Measurements from ENCODE around the gene PLD6.
"Not testable (repeated sequence)": the region's sequence is repeated elsewhere in the genome, so short reads cannot be mapped to it uniquely, and the experiment has no call there.

The PLD6 gene

GRCh38 chr17:17176341-17176740 is 29.8 kb downstream of the PLD6 start:
- DNase-seq (ENCODE audit: low read depth), result no peak

GRCh38 chr17:17175917-17176316 is 30.2 kb downstream of the PLD6 start:
- DNase-seq (ENCODE audit: low read depth), result no peak

DNA sequence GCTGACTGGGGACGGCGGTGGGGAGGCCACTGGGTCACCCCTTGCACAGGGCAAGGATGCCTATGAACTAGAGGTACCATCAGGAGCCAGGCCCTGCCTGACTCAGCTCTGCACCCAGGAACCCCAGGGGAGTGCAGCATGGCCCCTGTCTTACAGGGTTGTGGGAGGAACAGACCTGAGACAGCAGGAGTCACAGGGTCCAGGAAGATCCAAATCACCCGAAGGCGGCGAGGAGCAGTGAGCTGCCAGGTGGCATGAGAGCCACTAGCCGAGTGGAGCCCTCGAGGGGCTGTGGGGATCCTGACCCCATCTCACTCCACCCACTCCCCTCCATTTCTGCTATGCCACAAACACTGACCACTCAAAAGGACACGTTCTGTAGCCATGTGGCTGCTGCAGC is 30.8 kb downstream of the PLD6 start:
- no peak for DNase-seq (ENCODE audit: low read depth)

GRCh38 chr17:17173921-17174320 is 32.2 kb downstream of the PLD6 start:
- no peak for DNase-seq (ENCODE audit: low read depth)

- DNase-seq (ENCODE audit: low read depth), result no peak
Measured at GRCh38 chr17:17172990-17173389, 33.1 kb downstream of the PLD6 start.

DNA sequence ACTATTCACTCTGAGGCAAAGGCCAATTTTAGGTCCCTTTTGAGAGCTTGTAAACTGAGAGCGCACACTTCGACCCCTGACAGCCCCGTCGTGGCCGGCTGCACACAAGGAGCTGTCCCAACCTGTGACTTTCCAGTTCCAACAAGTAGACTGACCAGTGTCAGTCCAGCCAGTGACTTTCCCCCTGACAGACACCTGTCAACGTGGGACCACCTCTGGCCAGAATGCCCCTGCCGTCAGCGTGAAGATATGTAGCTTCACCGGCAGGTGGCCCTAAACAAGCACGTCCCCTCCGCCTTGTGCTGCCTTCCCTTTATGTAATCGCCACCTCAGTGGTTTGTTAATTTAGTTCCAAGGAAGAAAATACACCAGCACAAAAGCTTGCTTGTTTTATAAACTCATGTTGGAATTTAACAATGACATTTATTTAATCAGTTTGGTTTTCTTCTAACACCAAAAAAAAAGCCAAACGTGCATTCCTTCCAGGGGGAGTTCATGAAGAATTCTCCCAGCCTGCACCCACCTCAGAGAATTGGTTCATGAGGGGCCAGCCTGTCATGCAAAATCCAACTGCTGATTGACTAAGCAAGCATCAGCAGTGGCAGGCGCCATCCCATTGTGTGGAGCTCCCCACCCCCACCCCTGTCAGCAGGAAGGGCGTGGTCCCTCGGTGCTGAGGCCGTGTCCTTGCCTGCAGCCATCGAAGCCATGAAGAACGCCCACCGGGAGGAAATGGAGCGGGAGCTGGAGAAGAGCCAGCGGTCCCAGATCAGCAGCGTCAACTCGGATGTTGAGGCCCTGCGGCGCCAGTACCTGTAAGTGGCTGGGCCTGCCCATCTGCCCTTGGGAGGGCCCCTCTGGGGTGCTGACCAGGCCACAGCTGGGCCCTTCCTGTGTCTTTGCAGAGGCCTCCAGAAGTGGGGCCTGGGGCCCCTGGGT is 33.9 kb downstream of the PLD6 start:
- no peak for DNase-seq (ENCODE audit: low read depth)

DNA sequence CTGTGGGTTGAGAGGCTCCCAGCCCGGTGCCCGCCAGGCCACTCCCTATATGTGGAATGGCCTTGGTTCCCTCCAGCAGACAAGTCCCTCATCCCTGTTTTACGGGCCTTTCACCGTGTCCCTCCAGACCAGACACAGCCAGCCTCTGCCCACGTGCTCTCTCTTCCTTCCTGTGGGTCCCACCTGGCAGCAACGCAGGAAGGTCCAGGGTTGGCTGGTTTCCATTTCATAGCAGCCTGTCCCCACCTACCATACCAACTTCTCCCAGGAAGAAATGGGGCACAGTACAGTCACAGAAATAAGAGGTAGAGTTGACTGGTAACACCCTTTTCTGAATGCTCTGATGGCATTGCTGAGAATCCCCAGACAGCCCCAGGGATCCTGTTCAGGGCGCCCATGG is 34.9 kb downstream of the PLD6 start:
- DNase-seq (ENCODE audit: low read depth), result no peak

GRCh38 chr17:17170346-17170985 is 35.7 kb downstream of the PLD6 start:
- DNase-seq (ENCODE audit: low read depth), result no peak

GRCh38 chr17:17169396-17169795 is 36.7 kb downstream of the PLD6 start:
- DNase-seq (ENCODE audit: low read depth), result no peak

DNA sequence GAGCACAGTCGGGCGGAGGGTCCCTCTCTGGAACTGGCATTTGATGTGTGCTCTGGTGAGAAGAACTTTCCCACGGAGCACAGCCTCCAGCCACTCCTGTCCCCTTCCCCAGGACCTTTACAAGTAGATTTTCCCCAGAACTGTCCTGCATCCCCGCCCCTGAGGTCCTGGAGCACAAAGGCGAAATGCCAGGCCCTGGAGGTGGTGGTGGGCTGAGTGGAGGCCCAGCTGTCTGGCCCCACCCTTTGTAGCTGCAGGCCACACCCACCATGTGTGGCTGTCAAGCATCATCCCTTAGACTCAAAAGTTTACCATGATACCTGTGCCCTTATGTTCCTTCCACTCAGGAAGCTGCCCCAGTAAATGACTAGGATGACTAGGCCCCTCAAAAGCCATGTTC is 37.7 kb downstream of the PLD6 start:
- no peak for DNase-seq (ENCODE audit: low read depth)

DNA sequence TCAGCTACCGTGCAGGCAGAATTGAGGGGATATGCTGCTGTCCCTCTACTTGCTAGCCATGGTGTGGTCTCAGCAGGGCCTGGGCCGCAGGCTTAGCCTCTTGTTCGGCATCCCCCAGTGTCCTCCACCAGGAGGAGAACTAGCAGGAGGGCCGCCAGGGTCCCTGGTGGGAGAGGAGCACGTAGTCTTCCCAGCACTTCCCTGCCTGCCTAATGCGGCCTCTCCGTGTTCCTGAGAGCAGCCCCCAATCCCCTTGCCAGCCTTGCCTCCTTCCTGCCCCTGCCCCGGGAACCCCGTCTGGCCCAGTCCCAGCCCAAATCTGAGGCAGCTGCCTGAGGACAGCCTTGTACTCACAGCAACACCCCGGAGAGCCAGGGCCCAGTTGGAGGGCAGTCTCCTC is 38.1 kb downstream of the PLD6 start:
- no peak for DNase-seq (ENCODE audit: low read depth)

DNA sequence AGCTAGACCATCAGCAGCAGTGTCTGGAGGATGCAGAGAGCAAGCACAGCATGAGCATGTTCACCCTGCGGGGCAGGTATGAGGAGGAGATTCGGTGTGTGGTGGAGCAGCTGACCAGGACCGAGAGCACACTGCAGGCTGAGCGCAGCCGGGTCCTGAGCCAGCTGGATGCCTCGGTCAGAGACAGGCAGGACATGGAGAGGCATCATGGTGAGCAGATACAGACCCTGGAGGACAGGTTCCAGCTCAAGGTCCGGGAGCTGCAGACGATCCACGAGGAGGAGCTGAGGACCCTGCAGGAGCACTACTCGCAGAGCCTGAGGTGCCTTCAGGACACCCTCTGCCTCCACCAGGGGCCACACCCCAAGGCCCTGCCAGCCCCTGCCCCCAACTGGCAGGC is 38.8 kb downstream of the PLD6 start:
- DNase-seq (ENCODE audit: low read depth), result no peak

- no peak for DNase-seq (ENCODE audit: low read depth)
Measured at GRCh38 chr17:17166446-17166845, 39.7 kb downstream of the PLD6 start.

GRCh38 chr17:17165666-17166308 is 40.3 kb downstream of the PLD6 start:
- DNase-seq (ENCODE audit: low read depth), result no peak

GRCh38 chr17:17164676-17165075 is 41.5 kb downstream of the PLD6 start:
- DNase-seq (ENCODE audit: low read depth), result no peak

- DNase-seq (ENCODE audit: low read depth), result no peak
Measured at GRCh38 chr17:17164156-17164555, 42.0 kb downstream of the PLD6 start.

DNA sequence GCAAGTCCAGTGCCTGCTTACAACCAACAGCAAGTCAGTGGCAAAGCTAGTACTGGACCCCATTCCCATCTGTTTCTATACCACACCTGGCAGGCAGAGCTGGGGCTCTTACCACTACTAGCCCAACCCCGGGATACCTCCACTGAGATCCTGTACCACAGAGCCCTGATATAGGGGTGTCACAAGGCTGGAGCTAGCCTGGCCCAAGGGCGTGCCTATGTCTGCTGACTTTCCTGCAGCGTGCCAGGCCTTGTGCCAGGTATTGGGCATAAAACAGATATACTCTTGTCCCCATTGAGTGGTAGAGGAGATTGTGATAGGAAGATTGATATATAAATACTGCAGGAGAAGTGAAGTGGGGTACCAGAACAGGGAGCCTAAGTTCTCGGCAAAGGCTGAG is 44.4 kb downstream of the PLD6 start:
- DNase-seq (ENCODE audit: low read depth), result no peak

GRCh38 chr17:17161121-17161520 is 45.0 kb downstream of the PLD6 start:
- no peak for DNase-seq (ENCODE audit: low read depth)

DNA sequence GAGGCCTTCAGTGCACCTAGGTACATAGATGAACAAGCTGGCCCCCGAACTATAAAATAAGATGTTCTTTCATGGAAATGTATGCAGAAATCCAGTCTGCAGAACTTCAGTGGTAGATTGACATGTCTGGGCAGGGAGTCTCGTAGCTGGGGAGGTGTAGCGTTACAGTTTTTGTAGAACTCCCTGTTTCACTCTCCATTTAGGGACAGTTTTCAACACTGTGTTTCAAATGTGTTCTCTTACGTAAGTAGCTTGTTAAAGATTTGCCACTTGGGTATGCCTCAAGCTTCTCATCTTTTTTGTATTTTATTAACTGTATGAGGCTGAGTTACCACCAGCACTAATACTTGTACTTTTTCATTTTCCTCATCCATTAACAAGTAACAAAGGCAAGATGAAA is 46.6 kb downstream of the PLD6 start:
- DNase-seq (ENCODE audit: low read depth), result no peak

GRCh38 chr17:17158506-17158905 is 47.6 kb downstream of the PLD6 start:
- DNase-seq (ENCODE audit: low read depth), result not testable (repeated sequence)

DNA sequence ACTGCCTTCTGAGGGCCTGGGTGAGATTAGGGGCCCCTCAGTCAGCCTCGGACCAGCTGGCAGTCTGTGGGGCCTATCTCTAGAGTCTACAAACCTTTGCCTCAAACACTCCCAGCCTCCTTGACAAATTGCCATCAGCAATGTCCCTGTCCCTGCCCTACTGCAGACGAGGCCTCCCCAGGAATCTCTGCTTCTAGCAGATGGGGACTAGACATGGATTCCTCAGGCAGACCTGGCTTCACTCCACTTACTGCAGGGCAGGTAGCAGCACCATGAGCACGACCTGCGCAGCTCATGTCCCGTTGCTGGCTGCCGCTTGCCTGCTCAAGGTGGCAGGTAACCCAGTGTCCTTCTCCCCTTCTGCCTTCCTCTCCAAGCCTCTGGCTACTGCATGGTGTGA is 49.1 kb downstream of the PLD6 start:
- no peak for DNase-seq (ENCODE audit: low read depth)

- DNase-seq (ENCODE audit: low read depth), result no peak
Measured at GRCh38 chr17:17156511-17156910, 49.6 kb downstream of the PLD6 start.

- no peak for DNase-seq (ENCODE audit: low read depth)
Measured at GRCh38 chr17:17156107-17156506, 50.0 kb downstream of the PLD6 start.
